Thyroid gland (tissue), 4 donors: ENCODE data around the gene ATG5.

Experiments used
- POLR2A ChIP-seq, 2 donors: fragments of 450-650 bp; IDR thresholded peaks; one replicate each; pipeline ENCODE4 v1.6.1; 2017; ENCODE audit warnings: antibody characterized with exemption in 2 of 2, mild to moderate bottlenecking in 2 of 2, moderate library complexity in 1 of 2
- TF ChIP-seq, protein P1 (sequence below), 6 experiments: fragments of 200-600 bp in 3 of 6; fragments of 450-650 bp in 3 of 6; sonication (generic) in 3 of 6; IDR thresholded peaks; one replicate each; pipeline ENCODE4 v1.5.1; 2016 to 2019; ENCODE audit warnings: antibody characterized with exemption in 6 of 6, mild to moderate bottlenecking in 2 of 6, inconsistent platforms in 1 of 6, moderate library complexity in 1 of 6

DNA sequence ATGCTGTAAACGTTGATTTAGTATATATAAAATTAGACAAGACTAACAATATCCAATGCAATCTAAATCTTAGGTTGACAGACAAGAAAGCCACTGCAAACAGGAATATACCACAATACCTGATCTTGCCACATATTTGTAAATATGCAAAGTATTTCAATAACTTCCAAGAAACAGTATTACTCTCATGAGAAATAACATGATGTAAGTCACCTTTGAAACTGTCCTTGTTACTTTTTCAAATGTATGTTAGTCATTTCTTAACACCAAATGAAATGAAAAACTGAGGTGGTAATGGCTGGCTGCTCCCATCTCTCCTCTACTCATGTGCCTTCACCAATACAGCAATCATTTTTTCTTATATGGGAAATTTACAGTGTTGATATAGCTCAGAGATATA, 118.7 kb downstream of the ATG5 start:
- TF ChIP-seq, protein P1, sequence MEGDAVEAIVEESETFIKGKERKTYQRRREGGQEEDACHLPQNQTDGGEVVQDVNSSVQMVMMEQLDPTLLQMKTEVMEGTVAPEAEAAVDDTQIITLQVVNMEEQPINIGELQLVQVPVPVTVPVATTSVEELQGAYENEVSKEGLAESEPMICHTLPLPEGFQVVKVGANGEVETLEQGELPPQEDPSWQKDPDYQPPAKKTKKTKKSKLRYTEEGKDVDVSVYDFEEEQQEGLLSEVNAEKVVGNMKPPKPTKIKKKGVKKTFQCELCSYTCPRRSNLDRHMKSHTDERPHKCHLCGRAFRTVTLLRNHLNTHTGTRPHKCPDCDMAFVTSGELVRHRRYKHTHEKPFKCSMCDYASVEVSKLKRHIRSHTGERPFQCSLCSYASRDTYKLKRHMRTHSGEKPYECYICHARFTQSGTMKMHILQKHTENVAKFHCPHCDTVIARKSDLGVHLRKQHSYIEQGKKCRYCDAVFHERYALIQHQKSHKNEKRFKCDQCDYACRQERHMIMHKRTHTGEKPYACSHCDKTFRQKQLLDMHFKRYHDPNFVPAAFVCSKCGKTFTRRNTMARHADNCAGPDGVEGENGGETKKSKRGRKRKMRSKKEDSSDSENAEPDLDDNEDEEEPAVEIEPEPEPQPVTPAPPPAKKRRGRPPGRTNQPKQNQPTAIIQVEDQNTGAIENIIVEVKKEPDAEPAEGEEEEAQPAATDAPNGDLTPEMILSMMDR (IDR thresholded peaks at IDR 0.05): no peak
- TF ChIP-seq POLR2A (IDR thresholded peaks at IDR 0.05): no peak
